SK-N-SH (cell line): ENCODE measurements around the gene GATB. TPM values are rescaled to one million over a fixed set of nuclear protein-coding genes. Genes with fewer than 3 reads are reported as not detected.
A peak's percentile ranks its signal among the peaks of the same experiment; 100 is the strongest.

Source experiments
- CTCF ChIA-PET: fragments of 300-600, 350-600 bp; formaldehyde crosslinking; extraction: SDS; loops from one replicate; lab custom pipeline; 2021; lab: Yijun Ruan, JAX
- POLR2A ChIA-PET: fragments of 350-600 bp; sonication (Branson Sonifier 250); formaldehyde crosslinking; extraction: SDS; loops from one replicate; lab custom pipeline; 2020; ENCODE audit warnings: antibody characterized with exemption, inconsistent platforms; lab: Yijun Ruan, JAX
- DNase-seq: peaks from one replicate; pipeline ENCODE4 v3.0.0; 2012
- H2AFZ ChIP-seq: fragments of 200-600 bp; sonication (generic); 2 replicates; pipeline ENCODE4 v1.8.1; 2016; ENCODE audit warnings: antibody characterized with exemption, mild to moderate bottlenecking, low read depth
- H3F3A ChIP-seq: fragments of 200-600 bp; sonication (generic); replicated peaks from 2 replicates; pipeline ENCODE3; 2016; ENCODE audit warnings: antibody characterized with exemption, mild to moderate bottlenecking; ENCODE audit not compliant: insufficient read depth
- H3K27ac ChIP-seq, 2 experiments: fragments of 200-500 bp in 1 of 2; fragments of 200-600 bp in 1 of 2; sonication (Bioruptor generic) in 1 of 2; sonication (generic), shearing (Covaris generic) in 1 of 2; 2 replicates each; pipeline versions ENCODE4 v1.5.1 to v1.6.1; 2014 to 2016; ENCODE audit warnings: low read depth in 2 of 2, inconsistent platforms in 1 of 2, low read length in 1 of 2, mild to moderate bottlenecking in 1 of 2, mixed read lengths in 1 of 2
- H3K27me3 ChIP-seq: fragments of 200-600 bp; sonication (generic), shearing (Covaris generic); 2 replicates; pipeline ENCODE4 v1.6.1; 2016; ENCODE audit warnings: mixed run types; ENCODE audit not compliant: insufficient read depth
- H3K36me3 ChIP-seq, 2 experiments: fragments of 200-500 bp in 1 of 2; fragments of 200-600 bp in 1 of 2; sonication (Bioruptor generic) in 1 of 2; sonication (generic) in 1 of 2; replicated peaks in 1 of 2; 2 replicates each; pipeline versions ENCODE3 to v1.5.1; 2014 to 2016; ENCODE audit warnings: low read length in 1 of 2, mild to moderate bottlenecking in 1 of 2; ENCODE audit not compliant: insufficient read depth in 2 of 2, control insufficient read depth in 1 of 2
- H3K4me1 ChIP-seq, 2 experiments: fragments of 200-500 bp in 1 of 2; fragments of 200-600 bp in 1 of 2; sonication (Bioruptor generic) in 1 of 2; sonication (generic), shearing (Covaris generic) in 1 of 2; 2 replicates each; pipeline versions ENCODE4 v1.5.1 to v1.6.1; 2014 to 2016; ENCODE audit warnings: low read depth in 1 of 2, low read length in 1 of 2, mixed run types in 1 of 2; ENCODE audit not compliant: insufficient read depth in 2 of 2, control insufficient read depth in 1 of 2
- H3K4me2 ChIP-seq: fragments of 200-600 bp; sonication (generic), shearing (Covaris generic); 2 replicates; pipeline ENCODE4 v1.6.1; 2017; ENCODE audit warnings: mixed run types
- H3K4me3 ChIP-seq, 2 experiments: fragments of 200-500 bp in 1 of 2; fragments of 200-600 bp in 1 of 2; sonication (Bioruptor generic) in 1 of 2; sonication (generic), shearing (Covaris generic) in 1 of 2; 2 replicates each; pipeline versions ENCODE4 v1.5.1 to v1.8.1; 2014 to 2016; ENCODE audit warnings: low read depth in 2 of 2, inconsistent platforms in 1 of 2, low read length in 1 of 2, mild to moderate bottlenecking in 1 of 2, mixed read lengths in 1 of 2, moderate library complexity in 1 of 2
- H3K79me2 ChIP-seq: fragments of 200-600 bp; sonication (generic); 2 replicates; pipeline ENCODE4 v1.8.1; 2017; ENCODE audit warnings: mild to moderate bottlenecking; ENCODE audit not compliant: insufficient read depth
- H3K9ac ChIP-seq: fragments of 200-600 bp; sonication (generic); 2 replicates; pipeline ENCODE4 v1.6.1; 2017; ENCODE audit warnings: mixed run types
- H3K9me2 ChIP-seq: fragments of 200-600 bp; sonication (generic); 2 replicates; pipeline ENCODE4 v1.6.1; 2017; ENCODE audit warnings: mixed run types
- H3K9me3 ChIP-seq: fragments of 200-600 bp; sonication (generic); 2 replicates; pipeline ENCODE4 v1.6.1; 2017; ENCODE audit warnings: mixed run types, mild to moderate bottlenecking, moderate library complexity
- H4K20me1 ChIP-seq: fragments of 200-600 bp; sonication (generic); 2 replicates; pipeline ENCODE4 v1.6.1; 2017; ENCODE audit warnings: mild to moderate bottlenecking, mixed run types; ENCODE audit not compliant: insufficient read depth
- CHD2 ChIP-seq: fragments of 150-350 bp; IDR thresholded peaks from 2 replicates; pipeline ENCODE4 v1.6.1; 2018; ENCODE audit warnings: low read length; ENCODE audit not compliant: partially characterized antibody
- ELF1 ChIP-seq: IDR thresholded peaks from 2 replicates; pipeline ENCODE4 v1.4.0; 2012
- FOXJ3 ChIP-seq: sonication (generic); formaldehyde crosslinking; IDR thresholded peaks from 2 replicates; pipeline ENCODE4 v1.5.1; 2020; ENCODE audit warnings: mild to moderate bottlenecking, missing genetic modification reagents
- GABPA ChIP-seq: IDR thresholded peaks from 2 replicates; pipeline ENCODE4 v1.4.0; 2012; ENCODE audit warnings: low read depth, mild to moderate bottlenecking
- GATA2 ChIP-seq: sonication (generic); formaldehyde crosslinking; IDR thresholded peaks from 2 replicates; pipeline ENCODE4 v1.5.0; 2020; ENCODE audit warnings: mild to moderate bottlenecking, missing genetic modification reagents
- MEF2A ChIP-seq: IDR thresholded peaks from 2 replicates; pipeline ENCODE4 v1.4.0; 2012; ENCODE audit warnings: low read depth, borderline replicate concordance
- NRF1 ChIP-seq: IDR thresholded peaks from 2 replicates; pipeline ENCODE4 v1.6.1; 2012; ENCODE audit warnings: low read depth, mild to moderate bottlenecking, low read length
- RFX5 ChIP-seq: IDR thresholded peaks from 2 replicates; pipeline ENCODE4 v1.6.1; 2012; ENCODE audit warnings: mild to moderate bottlenecking, improper control_type of control experiment, low read length
- TCF12 ChIP-seq: IDR thresholded peaks from 2 replicates; pipeline ENCODE4 v1.4.0; 2012
- WGBS: methylation state at CpG from one replicate; pipeline ENCODE4 v1.1.6; 2017; ENCODE audit warnings: low lambda C conversion rate; 5-methylcytosine and 5-hydroxymethylcytosine counted together
- polyA plus RNA-seq, 3 experiments: library from polyadenylated mRNA; depleted of rRNA; stranded (reverse); fragments of >200 nt; gene quantifications; 2 replicates each; pipeline ENCODE4 v1.2.3, GENCODE V29; 2012
- TF ChIP-seq, protein P1 (sequence below): IDR thresholded peaks from 2 replicates; pipeline ENCODE4 v1.6.1; 2012; ENCODE audit warnings: mild to moderate bottlenecking, low read depth, low read length, moderate library complexity
- TF ChIP-seq, protein P2 (sequence below): IDR thresholded peaks from 2 replicates; pipeline ENCODE4 v1.4.0; 2012; ENCODE audit warnings: low read depth
- TF ChIP-seq, protein P3 (sequence below): fragments of 150-350 bp; IDR thresholded peaks from 2 replicates; pipeline ENCODE4 v1.6.1; 2017; ENCODE audit warnings: antibody characterized with exemption, low read length, low read depth, borderline replicate concordance
- TF ChIP-seq, protein P4 (sequence below): IDR thresholded peaks from 2 replicates; pipeline ENCODE4; 2012

GATB gene
- polyA plus RNA-seq, 1 of the 3 experiments (the other 2 are of a cell fraction): 28.1 TPM

DNA sequence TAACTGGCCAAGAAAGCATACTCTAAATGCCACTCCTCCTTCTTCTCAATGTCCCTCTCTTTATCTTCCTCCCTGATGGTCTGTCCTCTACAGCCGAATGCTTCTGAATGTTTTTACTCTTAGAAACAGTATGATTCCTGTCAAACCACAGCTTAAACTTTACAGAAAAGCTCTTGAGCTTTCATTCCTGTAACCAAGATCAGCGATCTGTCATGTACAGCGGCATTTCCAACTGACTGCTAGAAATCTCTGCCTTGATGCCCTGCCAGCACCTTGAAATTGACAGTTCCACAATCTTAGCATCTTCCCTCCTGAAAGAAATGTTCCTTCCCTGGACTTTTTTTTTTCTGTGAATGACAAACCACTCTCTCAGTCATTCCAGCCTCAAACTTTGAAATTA, 11.5 kb upstream of the GATB start:
- H3K36me3 ChIP-seq: no peaks in the 10 kb centered on the region
- H3K27ac ChIP-seq: peak overlapping the region in 1 of 2 experiments; percentile 80; a peak in 2 of 4 replicates
- POLR2A ChIA-PET: no interaction called here
- no peaks in the 10 kb centered on the region for H3F3A ChIP-seq
- H3K4me1 ChIP-seq: peaks cover 0 to 9% of the 10 kb centered on the region in 2 experiments; a peak in 1 of 4 replicates
- CTCF ChIA-PET: no interaction called here
- TF ChIP-seq, protein P1, sequence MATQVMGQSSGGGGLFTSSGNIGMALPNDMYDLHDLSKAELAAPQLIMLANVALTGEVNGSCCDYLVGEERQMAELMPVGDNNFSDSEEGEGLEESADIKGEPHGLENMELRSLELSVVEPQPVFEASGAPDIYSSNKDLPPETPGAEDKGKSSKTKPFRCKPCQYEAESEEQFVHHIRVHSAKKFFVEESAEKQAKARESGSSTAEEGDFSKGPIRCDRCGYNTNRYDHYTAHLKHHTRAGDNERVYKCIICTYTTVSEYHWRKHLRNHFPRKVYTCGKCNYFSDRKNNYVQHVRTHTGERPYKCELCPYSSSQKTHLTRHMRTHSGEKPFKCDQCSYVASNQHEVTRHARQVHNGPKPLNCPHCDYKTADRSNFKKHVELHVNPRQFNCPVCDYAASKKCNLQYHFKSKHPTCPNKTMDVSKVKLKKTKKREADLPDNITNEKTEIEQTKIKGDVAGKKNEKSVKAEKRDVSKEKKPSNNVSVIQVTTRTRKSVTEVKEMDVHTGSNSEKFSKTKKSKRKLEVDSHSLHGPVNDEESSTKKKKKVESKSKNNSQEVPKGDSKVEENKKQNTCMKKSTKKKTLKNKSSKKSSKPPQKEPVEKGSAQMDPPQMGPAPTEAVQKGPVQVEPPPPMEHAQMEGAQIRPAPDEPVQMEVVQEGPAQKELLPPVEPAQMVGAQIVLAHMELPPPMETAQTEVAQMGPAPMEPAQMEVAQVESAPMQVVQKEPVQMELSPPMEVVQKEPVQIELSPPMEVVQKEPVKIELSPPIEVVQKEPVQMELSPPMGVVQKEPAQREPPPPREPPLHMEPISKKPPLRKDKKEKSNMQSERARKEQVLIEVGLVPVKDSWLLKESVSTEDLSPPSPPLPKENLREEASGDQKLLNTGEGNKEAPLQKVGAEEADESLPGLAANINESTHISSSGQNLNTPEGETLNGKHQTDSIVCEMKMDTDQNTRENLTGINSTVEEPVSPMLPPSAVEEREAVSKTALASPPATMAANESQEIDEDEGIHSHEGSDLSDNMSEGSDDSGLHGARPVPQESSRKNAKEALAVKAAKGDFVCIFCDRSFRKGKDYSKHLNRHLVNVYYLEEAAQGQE: no peak
- TF ChIP-seq, protein P2, sequence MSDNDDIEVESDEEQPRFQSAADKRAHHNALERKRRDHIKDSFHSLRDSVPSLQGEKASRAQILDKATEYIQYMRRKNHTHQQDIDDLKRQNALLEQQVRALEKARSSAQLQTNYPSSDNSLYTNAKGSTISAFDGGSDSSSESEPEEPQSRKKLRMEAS: no peak
- TF ChIP-seq NRF1 (no peak), TCF12 (no peak), RFX5 (no peak), CHD2 (no peak), ELF1 (no peak), GABPA (no peak), MEF2A (no peak)
- TF ChIP-seq, protein P3, sequence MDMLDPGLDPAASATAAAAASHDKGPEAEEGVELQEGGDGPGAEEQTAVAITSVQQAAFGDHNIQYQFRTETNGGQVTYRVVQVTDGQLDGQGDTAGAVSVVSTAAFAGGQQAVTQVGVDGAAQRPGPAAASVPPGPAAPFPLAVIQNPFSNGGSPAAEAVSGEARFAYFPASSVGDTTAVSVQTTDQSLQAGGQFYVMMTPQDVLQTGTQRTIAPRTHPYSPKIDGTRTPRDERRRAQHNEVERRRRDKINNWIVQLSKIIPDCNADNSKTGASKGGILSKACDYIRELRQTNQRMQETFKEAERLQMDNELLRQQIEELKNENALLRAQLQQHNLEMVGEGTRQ: no peak
- TF ChIP-seq, protein P4, sequence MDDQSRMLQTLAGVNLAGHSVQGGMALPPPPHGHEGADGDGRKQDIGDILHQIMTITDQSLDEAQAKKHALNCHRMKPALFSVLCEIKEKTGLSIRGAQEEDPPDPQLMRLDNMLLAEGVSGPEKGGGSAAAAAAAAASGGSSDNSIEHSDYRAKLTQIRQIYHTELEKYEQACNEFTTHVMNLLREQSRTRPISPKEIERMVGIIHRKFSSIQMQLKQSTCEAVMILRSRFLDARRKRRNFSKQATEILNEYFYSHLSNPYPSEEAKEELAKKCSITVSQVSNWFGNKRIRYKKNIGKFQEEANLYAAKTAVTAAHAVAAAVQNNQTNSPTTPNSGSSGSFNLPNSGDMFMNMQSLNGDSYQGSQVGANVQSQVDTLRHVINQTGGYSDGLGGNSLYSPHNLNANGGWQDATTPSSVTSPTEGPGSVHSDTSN: no peak
- TF ChIP-seq, all 33 proteins: peak for 0
- Histone ChIP-seq H3K27me3 (no peaks in the 10 kb centered on the region), H3K4me2 (no peak overlapping the region), H4K20me1 (no peaks in the 10 kb centered on the region), H3K9me3 (peaks cover 10% of the 10 kb centered on the region; the same call in 1 of the 2 replicates), H3K79me2 (no peaks in the 10 kb centered on the region), H3K4me3 (no peak overlapping the region), H3K9me2 (no peaks in the 10 kb centered on the region), H2AFZ (no peak overlapping the region), H3K9ac (no peak overlapping the region)
- 46% methylated on average over 3 of the region's 3 CpGs for WGBS
- DNase-seq: no peak

DNA sequence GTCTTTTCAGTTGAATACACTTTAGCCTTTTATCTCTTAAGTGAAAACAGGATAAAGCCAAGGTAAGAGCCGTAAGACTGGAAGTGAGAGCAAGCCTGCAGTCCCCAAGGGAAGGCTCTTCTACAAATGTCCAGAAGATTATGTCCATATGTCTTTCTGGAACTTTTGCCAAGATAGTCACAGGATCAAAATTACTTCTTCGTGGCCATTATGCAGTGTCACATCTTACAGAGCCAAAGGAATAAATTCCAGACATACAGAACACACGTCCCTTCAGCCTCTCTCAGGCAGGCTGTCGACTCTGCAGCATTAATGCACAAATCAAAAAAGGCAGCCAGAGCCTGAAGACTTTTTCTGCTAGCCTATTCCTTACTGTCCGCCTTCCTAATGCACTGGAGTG, 10.9 kb upstream of the GATB start:
- peaks cover 10% of the 10 kb centered on the region; the same call in 1 of the 2 replicates for H3K9me3 ChIP-seq
- H3F3A ChIP-seq: no peaks in the 10 kb centered on the region
- peaks cover 0 to 9% of the 10 kb centered on the region in 2 experiments; a peak in 1 of 4 replicates for H3K4me1 ChIP-seq
- no peak overlapping the region for H3K9ac ChIP-seq
- no peaks in the 10 kb centered on the region for H3K36me3 ChIP-seq
- 10% methylated on average over 5 of the region's 5 CpGs for WGBS
- H2AFZ ChIP-seq: no peak overlapping the region
- H4K20me1 ChIP-seq: no peaks in the 10 kb centered on the region
- no peak overlapping the region for H3K4me3 ChIP-seq
- DNase-seq: no peak
- no peaks in the 10 kb centered on the region for H3K9me2 ChIP-seq
- H3K27ac ChIP-seq: peak overlapping the region in 1 of 2 experiments; percentile 80; a peak in 2 of 4 replicates
- H3K4me2 ChIP-seq: no peak overlapping the region
- ChIA-PET CTCF (interaction anchor here (0.7 to 1.1 kb wide), 2 partner anchors 11 to 598 kb away, joined by 3 read pairs; partner anchors contain the start of gene GATB), POLR2A (no interaction called here)
- H3K27me3 ChIP-seq: no peaks in the 10 kb centered on the region
- TF ChIP-seq RFX5 (no peak), FOXJ3 (CRISPR knock-in tag) (no peak), GATA2 (CRISPR knock-in tag) (peak; percentile 16; the same call in 1 of the 2 replicates)
- H3K79me2 ChIP-seq: no peaks in the 10 kb centered on the region
